ENCODE data around the gene ABHD17A.
A peak's percentile ranks its signal among the peaks of the same experiment; 100 is the strongest.

Gene ABHD17A

DNA sequence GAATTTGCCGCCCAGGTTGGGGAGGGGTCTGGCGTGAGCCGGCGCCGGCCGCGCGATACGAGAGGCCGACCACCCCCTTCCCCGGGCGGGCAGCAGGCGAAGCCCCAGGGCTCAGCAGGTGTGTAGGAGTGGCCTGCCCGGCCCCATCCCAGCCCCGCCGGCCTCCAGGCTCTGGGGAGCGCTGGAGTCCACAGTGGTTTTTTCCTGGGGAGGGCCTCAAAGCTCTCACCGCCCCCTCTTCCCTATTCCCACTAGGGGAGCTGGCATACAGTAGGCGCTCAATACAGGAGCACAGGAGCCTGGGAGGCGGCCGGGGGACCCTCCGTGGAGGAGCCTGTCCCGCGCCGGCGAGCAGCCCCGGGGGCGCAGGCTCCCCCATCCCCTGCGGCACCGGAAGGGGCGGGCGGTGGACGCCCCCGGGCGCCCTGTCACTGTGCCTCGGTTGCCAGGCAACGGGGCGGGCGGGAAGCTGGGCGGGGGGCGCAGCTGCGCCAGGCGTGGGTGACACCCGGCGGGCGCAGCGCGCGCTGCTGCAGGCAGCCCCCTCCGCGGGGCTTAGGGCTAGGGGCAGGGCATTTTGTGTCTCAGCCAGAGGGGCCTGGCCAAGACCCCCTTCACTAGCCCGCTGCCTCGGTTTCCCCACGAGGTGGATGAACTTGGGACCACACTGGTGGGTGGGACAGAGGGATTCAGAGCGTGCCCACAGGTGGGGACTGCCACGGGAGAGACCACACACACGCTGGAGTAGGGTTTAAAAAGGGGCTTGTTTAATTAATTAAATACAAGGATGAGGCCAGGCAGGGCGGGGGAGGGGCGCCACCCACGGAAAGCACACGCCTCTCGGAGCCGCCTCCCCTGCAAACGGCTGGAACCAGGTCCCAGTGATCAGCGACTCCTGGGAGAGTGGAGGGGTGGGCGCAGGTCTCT lies 33.4 kb downstream of the ABHD17A start:
- DNase-seq, result peak; percentile 77

DNA sequence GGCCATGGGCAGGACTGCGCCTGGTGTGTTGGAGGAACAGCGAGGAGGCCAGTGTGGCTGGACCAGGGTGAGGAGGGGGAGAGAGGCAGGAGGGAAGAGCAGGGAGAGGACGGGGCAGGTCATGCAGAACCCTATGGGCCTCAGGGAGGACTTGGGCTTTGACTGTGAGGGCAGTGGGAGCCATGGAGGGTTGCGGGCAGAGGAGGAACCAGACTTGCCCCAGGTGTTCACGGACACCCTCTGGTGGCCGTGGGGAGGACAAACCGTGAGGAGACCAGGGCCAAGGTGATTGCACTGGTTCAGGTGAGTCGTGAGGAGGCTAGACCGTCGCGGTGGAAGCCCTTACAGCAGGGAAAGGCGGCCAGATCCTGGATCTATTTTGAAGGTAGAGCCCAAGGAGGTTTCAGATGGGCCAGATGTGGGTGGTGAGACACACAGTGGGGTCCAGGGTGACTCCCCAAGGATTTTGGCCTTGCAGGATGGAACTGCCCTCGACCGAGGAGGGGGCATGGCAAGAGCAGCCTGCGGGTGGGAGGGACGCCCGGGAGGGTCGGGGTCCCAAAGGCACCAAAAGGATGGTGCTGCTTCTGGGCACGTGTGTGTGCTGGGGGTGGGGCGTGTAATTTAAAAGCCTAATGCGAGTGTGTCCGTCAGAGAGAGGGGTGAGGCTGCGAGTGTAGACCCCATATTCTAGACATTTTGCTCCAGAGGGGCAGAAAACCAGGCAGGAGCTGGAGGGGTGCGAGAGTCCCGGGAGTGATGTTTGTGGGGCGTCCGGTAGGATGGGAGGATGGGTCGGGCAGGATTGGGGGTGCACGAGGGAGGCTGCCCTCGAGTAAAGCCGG lies 34.3 kb downstream of the ABHD17A start:
- no peak for DNase-seq

DNA sequence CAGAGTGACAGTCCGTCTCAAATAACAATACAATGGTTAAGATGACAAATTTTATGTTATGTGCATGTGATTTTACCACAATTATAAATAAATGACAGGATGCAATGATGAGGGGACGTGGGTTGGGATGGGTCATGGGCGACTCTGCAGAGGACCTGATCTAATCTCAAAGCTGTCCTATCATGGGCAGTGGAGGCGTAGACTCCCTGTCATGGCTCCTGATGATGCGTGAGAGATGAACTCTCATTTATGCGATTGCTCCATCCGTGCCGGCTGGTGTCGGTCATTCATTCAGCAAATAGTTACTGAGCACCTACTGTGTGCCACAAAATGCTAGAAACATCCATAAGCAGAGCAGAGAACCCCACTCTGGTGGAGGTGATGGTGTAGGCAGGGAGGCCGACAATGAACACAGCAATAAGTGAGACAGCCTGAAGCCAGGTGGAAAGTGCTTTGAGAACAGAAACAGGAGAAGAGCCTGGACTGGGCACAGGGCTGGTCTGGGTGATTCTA lies 35.4 kb downstream of the ABHD17A start:
- no peak for DNase-seq

DNA sequence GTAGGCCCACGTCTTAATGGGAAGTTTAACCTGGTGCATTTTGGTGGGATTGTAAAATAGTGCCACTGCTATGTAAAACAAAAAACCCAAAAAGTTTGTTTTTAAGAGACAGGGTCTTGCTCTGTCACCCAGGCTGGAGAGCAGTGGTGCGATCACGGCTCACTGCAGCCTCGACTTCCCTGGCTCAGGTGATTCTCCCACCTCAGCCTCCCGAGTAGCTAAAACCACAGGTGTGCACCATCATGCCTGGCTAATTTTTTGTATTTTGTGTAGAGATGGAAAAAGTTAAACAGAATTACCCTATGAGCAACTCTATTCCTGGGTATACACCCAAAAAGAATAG lies 36.2 kb downstream of the ABHD17A start:
- no peak for DNase-seq

DNA sequence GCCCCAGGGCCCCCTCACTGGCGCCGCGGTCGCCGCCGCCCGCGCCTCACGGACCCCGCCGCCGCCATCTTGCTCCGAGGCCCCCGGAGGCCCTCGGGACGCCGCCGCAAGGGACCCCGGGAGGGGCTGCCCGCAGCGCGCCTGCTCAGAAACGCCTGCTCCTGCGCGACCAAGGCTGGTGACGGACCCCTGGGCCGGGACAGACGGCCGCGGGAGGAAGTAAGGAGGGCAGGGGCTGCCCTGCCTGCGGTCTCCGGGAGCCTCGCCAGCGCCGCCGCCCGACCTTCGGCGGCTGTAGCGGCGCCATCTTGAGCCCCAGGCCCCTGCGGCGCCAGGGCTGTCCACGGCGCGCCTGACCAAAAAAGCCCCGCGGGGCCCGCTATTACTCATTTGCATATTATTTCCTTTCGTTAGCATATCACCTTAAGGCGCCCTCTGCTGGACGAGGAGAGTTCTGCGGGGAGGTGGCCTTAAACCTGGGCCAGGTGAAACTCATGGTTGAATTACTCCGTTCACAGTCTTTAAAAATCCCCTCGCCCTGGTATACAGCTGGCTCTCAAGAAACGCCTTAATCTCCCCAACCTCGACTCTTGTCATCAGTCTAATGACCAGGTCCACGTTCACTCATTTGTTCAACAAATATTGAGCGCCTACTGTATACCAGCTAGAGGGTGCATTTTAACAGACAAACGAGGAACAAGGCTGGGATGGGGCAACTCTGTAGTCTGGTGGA lies 36.7 kb downstream of the ABHD17A start, which contains the start of gene REXO1:
TSS of gene REXO1 (minus strand) at position 85 of the 733 bp plus-strand sequence. CDS start 125 bp downstream, outside the sequence.
- DNase-seq, result peak; percentile 96

DNA sequence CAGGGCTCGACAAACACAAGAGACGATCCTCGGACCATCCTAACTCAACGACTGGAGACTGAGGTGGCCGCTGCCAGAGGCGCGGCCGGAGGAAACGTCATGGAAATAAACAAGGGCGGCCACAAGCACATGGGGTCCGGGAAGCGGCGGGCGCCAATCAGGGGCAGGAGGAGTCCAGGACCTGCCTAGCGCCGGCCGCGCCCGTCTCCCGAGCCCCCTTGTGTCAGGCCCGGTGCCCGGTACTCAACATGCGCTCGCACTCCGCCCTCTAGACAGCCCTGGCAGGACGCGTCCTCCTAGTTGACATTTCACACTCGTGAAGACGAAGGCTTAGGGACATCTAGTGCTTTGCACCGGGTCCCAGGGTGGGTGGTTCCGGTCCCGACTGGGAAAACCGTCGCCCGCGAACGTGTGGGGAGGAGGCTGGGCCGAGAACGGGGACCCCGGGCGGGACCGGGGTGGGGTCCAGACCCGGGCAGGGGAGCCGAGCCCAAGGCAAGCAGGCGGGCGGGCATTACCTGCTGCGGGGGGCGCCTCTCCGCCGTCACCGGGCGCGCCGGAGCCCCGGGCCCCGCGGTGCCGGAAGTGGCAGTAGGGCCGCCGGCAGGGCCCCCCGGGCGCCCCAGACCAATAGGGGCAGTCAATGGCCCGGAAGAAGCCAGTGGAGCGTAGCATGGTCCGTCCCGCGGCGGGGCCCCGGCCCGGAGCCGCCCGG lies 37.5 kb downstream of the ABHD17A start:
- DNase-seq, result no peak

DNA sequence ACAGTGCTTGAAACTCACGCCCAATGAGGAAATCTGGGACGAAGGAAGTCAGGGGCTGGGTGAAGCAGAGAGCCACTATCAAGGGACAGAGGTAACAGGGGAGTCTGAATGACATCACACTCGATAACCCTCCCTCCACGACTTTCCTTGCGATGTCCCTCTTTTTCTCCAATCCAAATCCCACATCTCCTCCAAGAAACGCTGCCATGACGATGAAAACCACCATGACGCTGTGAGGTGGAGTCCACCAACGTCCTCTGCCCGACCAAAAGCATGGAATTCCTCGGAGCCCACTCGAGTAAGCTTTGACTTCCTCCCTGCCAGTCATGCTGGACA lies 38.0 kb downstream of the ABHD17A start:
- no peak for DNase-seq

DNA sequence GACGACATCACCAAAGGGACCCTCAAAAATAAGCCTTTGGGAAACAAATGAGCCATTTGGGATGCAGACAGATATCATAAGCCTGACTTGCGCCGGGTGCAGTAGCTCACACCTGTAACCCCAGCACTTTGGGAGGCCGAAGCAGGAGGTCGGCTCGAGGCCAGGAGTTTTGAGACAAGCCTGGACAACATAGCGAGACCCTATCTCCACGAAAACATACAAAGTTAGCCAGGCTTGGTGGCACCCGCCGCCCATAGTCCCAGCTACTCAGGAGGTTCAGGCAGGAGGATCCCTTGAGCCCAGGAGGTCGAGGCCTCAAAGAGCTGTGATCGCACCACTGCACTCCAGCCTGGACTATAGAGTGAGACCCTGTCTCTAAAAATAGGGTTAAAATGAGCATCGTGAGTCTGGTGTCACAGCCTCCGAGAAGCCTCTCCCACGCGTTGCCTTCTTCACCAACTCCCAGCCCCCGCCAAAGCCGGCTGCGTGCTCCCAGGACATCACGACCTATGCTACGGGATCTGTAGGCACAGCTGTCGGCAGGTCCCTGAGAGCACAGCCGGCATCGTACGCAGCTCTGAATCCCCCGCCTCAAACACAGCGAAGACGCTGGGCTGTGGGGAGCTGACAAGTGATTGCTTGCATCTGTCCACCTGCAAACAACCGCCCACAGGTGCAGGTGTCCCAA lies 38.6 kb downstream of the ABHD17A start:
- DNase-seq, result no peak

DNA sequence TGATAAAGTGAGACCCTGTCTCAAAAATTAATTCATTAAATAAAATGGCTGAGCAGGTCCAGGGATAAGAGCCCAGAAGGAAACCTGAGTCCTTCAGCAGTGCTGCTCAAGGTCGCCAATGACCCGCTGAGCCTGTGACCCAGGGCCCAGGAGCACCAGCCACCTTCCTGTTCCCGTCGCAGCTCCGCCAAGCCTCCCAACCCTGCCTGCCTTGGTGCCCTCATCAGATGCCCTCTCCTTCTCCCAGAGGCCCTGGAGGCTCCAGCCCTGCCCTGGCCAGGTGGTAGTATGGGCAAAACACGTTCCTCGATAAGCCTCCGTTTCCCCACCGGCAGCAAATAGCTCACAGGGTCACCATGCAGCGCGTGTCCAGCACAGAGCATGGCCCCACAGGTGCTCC lies 39.7 kb downstream of the ABHD17A start:
- no peak for DNase-seq

DNA sequence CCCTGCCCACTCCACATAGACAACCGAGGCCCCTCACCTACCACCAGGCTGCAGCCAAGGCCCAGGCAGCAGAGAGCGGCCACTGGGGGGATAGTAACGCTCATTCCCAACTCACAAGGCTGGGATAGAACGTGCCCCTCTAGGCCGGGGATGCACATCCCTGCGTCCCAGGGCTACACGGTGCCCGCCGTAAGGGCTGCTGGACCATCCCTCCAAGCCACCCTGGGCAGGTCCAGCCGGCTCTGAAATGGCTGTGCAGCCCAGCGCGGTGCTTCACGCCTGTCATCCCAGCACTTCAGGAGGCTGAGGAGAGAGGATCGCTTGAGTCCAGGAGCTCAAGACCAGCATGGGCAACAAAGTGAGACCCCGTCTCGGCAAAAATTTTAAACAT lies 40.2 kb downstream of the ABHD17A start:
- no peak for DNase-seq

DNA sequence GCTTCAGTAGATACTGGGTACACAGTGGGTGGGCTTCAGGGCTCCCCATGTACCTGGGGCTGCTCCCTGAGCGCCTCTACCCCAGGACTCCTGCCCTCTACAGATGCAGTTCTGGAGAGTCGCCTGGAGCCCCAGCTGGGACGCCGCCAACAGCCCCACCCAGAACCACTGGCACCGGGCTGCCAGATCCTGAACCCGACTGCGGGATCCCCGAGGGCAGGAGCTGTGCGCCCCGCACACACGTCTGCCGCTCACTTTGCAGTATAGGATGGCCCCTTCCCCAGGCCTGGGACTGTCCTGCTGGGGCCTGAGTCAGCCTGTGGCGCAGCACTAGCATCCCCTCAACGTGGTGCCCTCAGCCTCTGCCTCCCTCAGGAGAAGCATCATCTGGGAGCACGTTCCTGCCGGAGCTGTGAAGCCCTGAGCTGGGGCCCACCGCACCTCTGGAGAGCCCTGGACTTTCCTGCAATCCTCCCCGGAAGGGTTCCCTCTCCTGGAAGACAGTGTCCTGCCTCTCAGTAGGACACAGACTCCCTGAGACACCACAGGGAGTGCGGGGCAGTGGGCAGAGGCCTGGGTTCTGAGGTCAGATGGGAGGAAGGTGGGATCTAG lies 40.7 kb downstream of the ABHD17A start:
- no peak for DNase-seq

DNA sequence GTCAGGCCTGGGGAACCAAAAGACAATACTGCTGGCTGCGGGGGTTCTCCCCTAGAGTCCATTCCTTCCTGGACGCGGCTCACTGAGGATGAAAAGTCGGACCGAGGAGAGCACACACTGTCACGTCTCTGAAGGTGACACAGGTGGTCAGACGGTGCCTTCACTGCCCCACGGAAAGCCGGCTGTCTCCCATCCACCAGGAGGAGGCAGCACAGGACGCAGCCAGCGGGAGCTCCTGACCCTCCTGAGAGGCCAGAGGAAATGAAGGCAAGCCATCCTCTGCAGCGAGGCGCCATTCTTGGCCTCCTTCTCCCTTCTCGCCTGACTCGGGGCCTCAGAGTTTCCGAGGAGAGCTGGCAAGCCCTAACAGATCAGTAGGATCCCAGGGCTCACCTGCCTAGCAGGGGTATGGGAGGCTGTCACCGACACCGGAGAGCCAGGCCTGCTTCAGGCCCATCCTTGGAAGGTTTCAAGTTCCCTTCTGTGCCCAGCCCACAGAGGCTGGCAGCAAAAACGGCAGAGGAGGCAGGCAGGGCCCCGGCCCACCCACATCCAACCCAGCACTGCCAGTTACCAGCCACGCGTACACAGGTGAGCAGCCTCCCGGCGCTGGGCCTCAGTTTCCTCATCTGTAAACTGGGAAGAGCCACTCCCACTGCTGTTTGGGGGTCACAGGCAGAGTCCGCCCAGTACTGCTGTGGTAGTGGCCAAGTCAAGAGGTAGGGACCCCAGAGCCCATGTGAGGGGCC lies 41.5 kb downstream of the ABHD17A start:
- no peak for DNase-seq

DNA sequence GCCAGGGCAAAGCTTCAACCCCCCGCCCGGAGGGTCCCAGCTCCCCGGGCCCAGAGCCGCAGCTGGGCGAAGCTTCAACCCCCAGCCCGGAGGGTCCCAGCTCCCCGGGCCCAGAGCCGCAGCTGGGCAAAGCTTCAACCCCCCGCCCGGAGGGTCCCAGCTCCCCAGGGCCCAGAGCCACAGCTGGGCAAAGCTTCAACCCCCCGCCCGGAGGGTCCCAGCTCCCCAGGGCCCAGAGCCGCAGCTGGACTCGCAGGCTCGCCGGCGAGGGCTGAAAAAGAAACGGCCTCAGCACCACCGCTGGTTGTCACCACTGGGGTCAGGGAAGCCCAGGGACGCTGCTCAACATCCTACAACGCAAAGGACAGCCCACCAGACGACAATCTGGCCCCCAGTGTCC lies 42.2 kb downstream of the ABHD17A start:
- DNase-seq, result no peak

DNA sequence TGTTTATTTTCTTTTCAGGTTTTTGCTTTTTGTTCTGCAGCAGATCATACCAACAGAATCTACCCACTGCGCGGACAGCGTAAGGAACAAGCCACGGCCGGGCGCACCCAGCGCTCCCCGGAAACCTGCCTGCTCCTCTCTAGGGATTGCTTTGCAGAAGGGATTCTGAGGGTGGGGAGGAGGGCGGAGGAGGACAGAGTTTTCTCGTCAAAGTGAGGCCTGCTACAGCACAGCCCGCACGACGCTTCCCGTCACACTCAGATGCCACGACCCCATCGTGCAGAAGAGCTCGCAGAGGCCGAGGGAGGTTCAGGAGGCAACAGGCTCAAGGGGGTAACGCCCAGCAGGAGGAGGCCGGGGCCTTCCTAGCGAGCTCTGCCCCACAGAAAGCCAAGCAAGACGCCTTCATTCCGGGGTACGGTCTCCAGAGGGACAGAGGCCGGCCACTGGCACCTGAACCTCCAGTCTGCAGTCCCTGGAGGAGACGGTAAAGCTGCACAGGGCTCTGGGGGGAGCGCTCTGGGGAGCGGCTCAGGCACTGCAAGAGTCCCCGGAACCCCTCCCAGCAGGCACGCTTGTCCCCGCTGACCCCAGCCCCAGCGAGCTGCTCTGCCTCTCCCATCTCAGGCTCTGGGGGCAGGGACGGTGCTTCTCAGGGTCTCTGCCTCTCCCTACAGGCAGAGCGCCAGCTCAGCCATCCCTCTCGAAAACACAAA lies 43.9 kb downstream of the ABHD17A start:
- no peak for DNase-seq

DNA sequence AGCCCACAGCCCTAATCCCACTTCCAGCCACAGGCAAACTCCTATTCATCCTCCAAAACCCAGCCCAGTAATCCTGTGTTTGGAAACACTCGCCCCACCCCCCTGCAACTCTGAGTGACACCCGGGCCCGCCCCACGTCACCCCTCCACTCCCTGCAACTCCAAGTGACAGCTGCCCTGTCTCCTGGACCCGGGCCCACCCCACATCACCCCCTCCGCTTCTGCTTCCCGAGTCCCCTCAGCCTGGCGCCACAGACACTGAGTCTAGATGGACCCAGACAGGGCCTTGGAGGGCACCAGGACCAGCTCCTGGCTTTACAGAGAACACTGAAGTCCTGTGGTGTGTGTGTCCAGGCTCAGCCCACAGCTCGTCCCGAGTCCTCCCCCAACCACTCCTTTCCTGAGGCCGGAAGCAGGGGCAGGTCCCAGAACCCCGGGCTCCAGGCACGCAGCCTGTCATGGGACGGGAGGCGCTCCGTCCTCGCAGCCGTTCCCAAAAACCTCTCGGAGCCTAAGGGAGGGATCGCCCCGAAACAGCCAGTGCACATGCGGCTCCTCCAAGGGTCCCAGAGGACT lies 44.7 kb downstream of the ABHD17A start:
- DNase-seq, result no peak

DNA sequence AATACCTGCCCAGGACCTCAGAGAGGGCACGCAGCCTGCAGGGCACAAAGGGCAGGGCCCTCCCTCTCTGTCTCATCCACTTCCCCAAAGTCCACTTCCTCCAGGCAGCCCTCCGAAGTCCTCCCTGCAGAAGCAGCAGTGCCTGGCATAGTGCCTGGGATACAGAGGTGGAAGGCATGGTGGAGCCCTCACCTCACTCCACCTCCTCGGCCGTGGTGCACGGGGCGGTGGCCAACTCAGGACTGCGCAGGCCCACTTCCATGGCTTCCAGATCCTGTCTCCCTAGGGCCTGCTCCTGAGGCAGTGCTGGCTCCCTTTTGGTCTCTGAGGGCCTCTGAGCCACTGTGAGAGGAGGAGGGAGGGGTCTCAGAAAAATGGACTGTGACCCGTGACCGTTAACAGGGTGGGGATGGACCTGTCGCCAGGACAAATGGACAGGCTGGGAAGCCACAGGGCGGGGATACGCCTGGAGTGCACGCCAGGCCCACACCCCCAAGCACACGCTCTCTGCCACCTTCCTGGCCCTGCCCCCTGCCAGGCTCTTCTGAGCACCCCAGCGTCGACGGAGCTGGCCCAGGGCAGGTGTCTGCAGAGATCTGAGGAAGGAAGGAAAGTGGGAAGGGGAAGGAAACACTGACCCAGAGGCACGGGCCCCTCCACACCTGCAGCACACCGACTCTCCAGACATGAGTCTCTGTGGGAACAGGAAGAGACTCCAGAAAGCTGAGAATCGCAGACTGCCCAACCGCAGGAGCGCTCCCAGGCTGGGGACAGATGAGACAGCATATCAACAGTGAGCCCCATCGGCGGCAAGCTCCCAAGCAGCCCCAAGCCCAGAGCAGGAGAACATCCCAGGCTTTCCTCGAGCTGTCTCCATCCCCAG lies 45.4 kb downstream of the ABHD17A start:
- no peak for DNase-seq

DNA sequence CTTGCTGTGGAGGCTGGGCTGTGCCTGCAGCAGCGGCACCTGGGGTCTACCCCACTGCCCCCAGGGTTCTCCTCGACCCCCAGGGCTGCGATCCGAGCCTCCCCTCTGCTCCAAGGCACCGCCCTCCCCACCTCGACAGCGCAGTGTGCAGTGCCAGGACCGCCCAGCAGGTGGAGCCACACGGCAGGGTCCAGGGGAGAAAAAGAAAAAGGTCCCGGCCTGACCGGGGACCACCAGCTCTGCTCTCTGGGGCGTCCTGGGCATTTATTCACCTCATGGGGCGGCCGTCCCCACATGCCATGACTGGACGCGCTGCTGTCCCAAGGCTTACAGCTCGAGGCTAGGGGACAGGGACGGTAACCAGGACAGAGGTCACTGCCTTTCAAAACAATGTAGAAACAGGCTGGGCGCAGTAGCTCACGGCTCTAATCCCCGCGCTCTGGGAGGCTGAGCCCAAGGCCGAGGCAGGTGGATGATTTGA lies 47.6 kb downstream of the ABHD17A start:
- DNase-seq, result no peak

DNA sequence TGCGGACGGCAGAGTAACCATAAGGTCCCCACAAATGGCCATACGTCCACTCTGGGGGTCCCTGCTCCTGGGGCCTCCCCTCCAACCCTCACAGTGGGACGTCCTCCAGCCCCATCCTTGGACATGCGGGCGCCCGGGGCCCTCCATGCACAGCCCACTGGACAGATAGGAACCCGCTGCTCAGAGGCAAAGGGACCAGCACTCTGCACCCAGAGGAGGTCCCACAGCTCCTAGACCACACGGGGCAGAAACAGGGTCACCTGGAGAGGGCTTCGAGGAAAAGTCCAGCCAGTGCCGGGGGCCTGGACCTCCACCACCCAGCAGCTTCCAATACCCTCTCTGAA lies 48.1 kb downstream of the ABHD17A start:
- DNase-seq, result no peak

Measured in left hindlimb (tissue), 1 donor.